Neural cell (in vitro differentiated cells): ENCODE data around the gene PLAAT4. TPM values are rescaled to one million over a fixed set of nuclear protein-coding genes. Genes with fewer than 3 reads are reported as not detected.

ENCODE experiments used
- H2AFZ ChIP-seq: fragments of 200-600, 300-800 bp; sonication (generic), shearing (Covaris generic); 2 replicates; pipeline ENCODE4 v1.6.0; 2014; ENCODE audit warnings: low read depth, mild to moderate bottlenecking, antibody characterized with exemption, low read length, moderate library complexity
- H3F3A ChIP-seq: fragments of 200-600 bp; shearing (Covaris generic); 2 replicates; pipeline ENCODE4 v1.6.1; 2016; ENCODE audit warnings: mild to moderate bottlenecking, moderate library complexity, mixed read lengths, antibody characterized with exemption, low read length; ENCODE audit not compliant: insufficient read depth, poor library complexity, severe bottlenecking
- H3K27ac ChIP-seq: fragments of 200-600, 300-800 bp; sonication (generic), shearing (Covaris generic); 2 replicates; pipeline ENCODE4 v1.5.1; 2014; ENCODE audit warnings: mild to moderate bottlenecking, low read length, moderate library complexity
- H3K27me3 ChIP-seq: fragments of 300-800, 200-600 bp; sonication (generic), shearing (Covaris generic); 2 replicates; pipeline ENCODE4 v1.6.0; 2014; ENCODE audit warnings: mild to moderate bottlenecking, low read depth, low read length, moderate library complexity; ENCODE audit not compliant: insufficient read depth
- H3K36me3 ChIP-seq: fragments of 300-800, 200-600 bp; sonication (generic), shearing (Covaris generic); 2 replicates; pipeline ENCODE4 v1.5.1; 2014; ENCODE audit warnings: mild to moderate bottlenecking, antibody characterized with exemption, low read length, moderate library complexity; ENCODE audit not compliant: insufficient read depth
- H3K4me2 ChIP-seq: fragments of 300-800, 200-600 bp; sonication (generic), shearing (Covaris generic); 2 replicates; pipeline ENCODE4 v1.6.0; 2014; ENCODE audit warnings: mild to moderate bottlenecking, low read length
- H3K4me3 ChIP-seq: fragments of 300-800, 200-600 bp; sonication (generic), shearing (Covaris generic); 2 replicates; pipeline ENCODE4 v1.5.1; 2014; ENCODE audit warnings: mild to moderate bottlenecking, low read length, moderate library complexity
- H3K79me2 ChIP-seq: fragments of 200-600 bp; shearing (Covaris generic); replicated peaks from 2 replicates; pipeline ENCODE4 v1.6.0; 2014; ENCODE audit warnings: mild to moderate bottlenecking, low read length, moderate library complexity; ENCODE audit not compliant: insufficient read depth
- H3K9ac ChIP-seq: fragments of 300-800, 200-600 bp; sonication (generic), shearing (Covaris generic); 2 replicates; pipeline ENCODE4 v1.6.1; 2016; ENCODE audit warnings: mild to moderate bottlenecking, low read length, mixed read lengths
- H3K9me2 ChIP-seq: fragments of 200-600 bp; shearing (Covaris generic); 2 replicates; pipeline ENCODE4 v1.6.1; 2016; ENCODE audit warnings: mild to moderate bottlenecking, low read length, mixed read lengths; ENCODE audit not compliant: insufficient read depth
- H3K9me3 ChIP-seq: fragments of 200-600, 300-800 bp; sonication (generic), shearing (Covaris generic); 2 replicates; pipeline ENCODE4 v1.6.1; 2016; ENCODE audit warnings: mild to moderate bottlenecking, mixed run types, low read length, moderate library complexity, mixed read lengths
- H4K20me1 ChIP-seq: fragments of 200-600 bp; shearing (Covaris generic); 2 replicates; pipeline ENCODE4 v1.6.1; 2016; ENCODE audit warnings: mild to moderate bottlenecking, mixed run types; ENCODE audit not compliant: insufficient read depth
- CTCF ChIP-seq: fragments of 450-650 bp; IDR thresholded peaks from 2 replicates; pipeline ENCODE4 v1.5.1; 2014; ENCODE audit warnings: antibody characterized with exemption, mild to moderate bottlenecking, moderate library complexity; ENCODE audit not compliant: poor library complexity, severe bottlenecking
- EP300 ChIP-seq: fragments of 450-650 bp; conservative IDR thresholded peaks from 2 replicates; pipeline ENCODE4 v1.6.1; 2014; ENCODE audit warnings: antibody characterized with exemption, mild to moderate bottlenecking, moderate library complexity; ENCODE audit not compliant: poor library complexity, severe bottlenecking
- EZH2 ChIP-seq: fragments of 200-600, 300-800 bp; shearing (Covaris generic), sonication (generic); IDR thresholded peaks from 2 replicates; pipeline ENCODE4 v1.6.1; 2014; ENCODE audit warnings: antibody characterized with exemption, low read length, borderline replicate concordance, mild to moderate bottlenecking; ENCODE audit not compliant: insufficient read depth, poor library complexity, severe bottlenecking
- MXI1 ChIP-seq: fragments of 450-650 bp; conservative IDR thresholded peaks from 2 replicates; pipeline ENCODE4 v1.6.1; 2014; ENCODE audit warnings: antibody characterized with exemption, mild to moderate bottlenecking; ENCODE audit not compliant: poor library complexity, severe bottlenecking
- POLR2AphosphoS5 ChIP-seq: IDR thresholded peaks from 2 replicates; pipeline ENCODE4 v1.6.1; 2012
- RAD21 ChIP-seq: fragments of 450-650 bp; conservative IDR thresholded peaks from 2 replicates; pipeline ENCODE4 v1.6.1; 2014; ENCODE audit warnings: antibody characterized with exemption, mild to moderate bottlenecking, moderate library complexity
- REST ChIP-seq: IDR thresholded peaks from 2 replicates; pipeline ENCODE4 v1.6.1; 2012; ENCODE audit warnings: borderline replicate concordance
- SMC3 ChIP-seq: fragments of 450-650 bp; conservative IDR thresholded peaks from 2 replicates; pipeline ENCODE4 v1.6.1; 2014; ENCODE audit warnings: antibody characterized with exemption, mild to moderate bottlenecking, moderate library complexity; ENCODE audit not compliant: poor library complexity
- TAF1 ChIP-seq: IDR thresholded peaks from 2 replicates; pipeline ENCODE4 v1.6.1; 2012; ENCODE audit warnings: low read depth
- polyA plus RNA-seq: library from polyadenylated mRNA; depleted of rRNA; stranded (reverse); fragments of >200 nt; gene quantifications from 2 replicates; pipeline ENCODE4 v1.2.3, GENCODE V29; 2014

Gene PLAAT4
- polyA plus RNA-seq, 1 donor from 2014 or later = not detected

GRCh38 chr11:63543711-63544110, 7.1 kb downstream of the PLAAT4 start:
- H3F3A ChIP-seq = no peaks in the 10 kb centered on the region
- H3K9ac ChIP-seq = no peak overlapping the region
- H3K36me3 ChIP-seq = no peaks in the 10 kb centered on the region
- no peaks in the 10 kb centered on the region for H4K20me1 ChIP-seq
- H3K9me2 ChIP-seq = no peaks in the 10 kb centered on the region
- H3K9me3 ChIP-seq = no peaks in the 10 kb centered on the region
- no peaks in the 10 kb centered on the region for H3K79me2 ChIP-seq
- TF ChIP-seq RAD21 = no peak
- TF ChIP-seq CTCF = no peak
- no peak for TF ChIP-seq REST
- TF ChIP-seq EZH2 = no peak
- TF ChIP-seq MXI1 = no peak
- TF ChIP-seq SMC3 = no peak
- TF ChIP-seq TAF1 = no peak
- no peak for TF ChIP-seq EP300
- no peak for TF ChIP-seq POLR2AphosphoS5
- H3K27ac ChIP-seq = no peak overlapping the region
- H3K4me2 ChIP-seq = no peak overlapping the region
- H3K4me3 ChIP-seq = no peak overlapping the region
- H2AFZ ChIP-seq = no peak overlapping the region
- H3K27me3 ChIP-seq = no peaks in the 10 kb centered on the region

GRCh38 chr11:63547061-63547460, 10.5 kb downstream of the PLAAT4 start:
- Histone ChIP-seq H3K27ac (no peak overlapping the region), H3K36me3 (no peaks in the 10 kb centered on the region), H3K9me2 (no peaks in the 10 kb centered on the region), H3K9me3 (no peaks in the 10 kb centered on the region), H2AFZ (no peak overlapping the region), H3K4me2 (no peak overlapping the region), H3K79me2 (no peaks in the 10 kb centered on the region), H3K9ac (no peak overlapping the region), H3K27me3 (no peaks in the 10 kb centered on the region), H3F3A (no peaks in the 10 kb centered on the region), H4K20me1 (no peaks in the 10 kb centered on the region), H3K4me3 (no peak overlapping the region)
- TF ChIP-seq REST (no peak), SMC3 (no peak), POLR2AphosphoS5 (no peak), TAF1 (no peak), EP300 (no peak), MXI1 (no peak), EZH2 (no peak), CTCF (no peak), RAD21 (no peak)
